ENCODE measurements around the gene VEPH1.
A peak's percentile ranks its signal among the peaks of the same experiment; 100 is the strongest.

VEPH1 gene

GRCh38 chr3:157263027-157263426, 240.2 kb downstream of the VEPH1 start:
- DNase-seq (ENCODE audit: low spot score) = no peak
- no peak for FAIRE-seq

DNA sequence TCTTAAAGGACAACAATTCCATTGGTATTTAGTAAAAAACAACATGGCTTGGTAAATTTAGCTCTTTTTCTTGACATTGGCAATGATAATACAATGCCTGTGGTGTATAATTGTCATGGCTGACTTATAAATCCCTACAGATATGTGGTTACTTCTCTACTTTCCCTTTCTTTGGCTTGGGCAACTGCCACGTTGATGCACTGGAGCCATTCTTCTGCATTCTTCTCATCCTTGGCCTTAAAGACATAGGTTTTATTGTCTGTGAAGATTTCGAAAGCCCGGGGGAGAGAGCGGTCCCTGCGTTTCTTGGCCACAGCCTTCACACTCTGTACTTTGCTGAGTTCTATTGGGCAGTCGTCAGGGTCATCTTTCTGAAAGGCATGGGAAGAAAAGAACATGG, 242.2 kb downstream of the VEPH1 start:
- FAIRE-seq = no peak
- DNase-seq (ENCODE audit: low spot score) = no peak

GRCh38 chr3:157259825-157260224, 243.4 kb downstream of the VEPH1 start:
- DNase-seq (ENCODE audit: low spot score) = no peak

GRCh38 chr3:157257101-157257500, 246.1 kb downstream of the VEPH1 start:
- no peak for DNase-seq (ENCODE audit: low spot score)
- no peak for FAIRE-seq

More at GRCh38 chr3:157259825-157260224, 243.4 kb downstream of the VEPH1 start:
- FAIRE-seq = no peak

- no peak for DNase-seq (ENCODE audit: low spot score)
- no peak for FAIRE-seq
Observed at GRCh38 chr3:157255797-157256196, 247.4 kb downstream of the VEPH1 start.

DNA sequence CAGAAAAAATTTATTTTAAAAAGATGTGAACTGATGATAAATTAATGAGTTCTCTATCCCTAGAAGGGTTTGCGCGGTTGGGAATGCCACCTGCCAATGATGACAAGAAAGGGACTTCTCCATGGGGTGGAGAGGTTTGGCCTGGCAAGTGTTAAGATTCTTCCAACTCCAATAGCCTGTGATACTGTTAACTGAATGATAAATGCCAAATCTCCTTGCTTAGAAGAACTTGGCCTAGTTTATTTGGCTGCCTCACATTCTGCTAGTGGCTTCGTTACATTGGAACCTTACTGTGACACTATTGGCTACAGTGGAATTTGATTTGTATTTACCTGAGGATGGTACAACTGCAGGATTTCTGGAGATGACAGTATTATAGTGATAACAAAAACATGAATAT, 251.5 kb downstream of the VEPH1 start:
- DNase-seq (ENCODE audit: low spot score) (no peak), FAIRE-seq (no peak)

- no peak for FAIRE-seq
Observed at GRCh38 chr3:157249606-157250005, 253.6 kb downstream of the VEPH1 start.

GRCh38 chr3:157248590-157249422, 254.4 kb downstream of the VEPH1 start:
- DNase-seq (ENCODE audit: low spot score) (peak; percentile 72), FAIRE-seq (no peak)

More at GRCh38 chr3:157249606-157250005, 253.6 kb downstream of the VEPH1 start:
- no peak for DNase-seq (ENCODE audit: low spot score)

GRCh38 chr3:157247391-157247790, 255.8 kb downstream of the VEPH1 start:
- DNase-seq (ENCODE audit: low spot score) (no peak), FAIRE-seq (no peak)

DNA sequence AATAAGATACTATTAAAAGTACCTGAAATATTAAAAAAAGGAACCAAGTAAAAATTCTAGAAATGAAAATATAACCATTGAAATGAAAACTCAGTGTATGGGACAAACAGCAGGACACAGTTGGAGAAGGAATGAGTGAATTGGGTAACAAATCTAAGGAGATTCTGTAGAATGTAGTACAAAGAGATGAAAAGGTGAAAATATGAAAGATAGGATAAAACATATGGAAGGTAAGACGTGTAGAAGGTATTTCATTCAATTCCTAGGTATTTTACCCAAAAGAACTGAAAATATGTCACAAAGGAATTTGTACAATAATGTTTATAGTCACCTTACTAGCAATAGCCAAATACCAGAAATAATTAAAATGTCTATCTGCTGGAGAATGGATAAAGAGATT, 260.4 kb downstream of the VEPH1 start:
- DNase-seq (ENCODE audit: low spot score) = no peak
- FAIRE-seq = no peak

GRCh38 chr3:157241599-157241998, 261.6 kb downstream of the VEPH1 start:
- DNase-seq (ENCODE audit: low spot score) (no peak), FAIRE-seq (no peak)

- FAIRE-seq = no peak
- no peak for DNase-seq (ENCODE audit: low spot score)
Observed at GRCh38 chr3:157240408-157240807, 262.8 kb downstream of the VEPH1 start.

DNA sequence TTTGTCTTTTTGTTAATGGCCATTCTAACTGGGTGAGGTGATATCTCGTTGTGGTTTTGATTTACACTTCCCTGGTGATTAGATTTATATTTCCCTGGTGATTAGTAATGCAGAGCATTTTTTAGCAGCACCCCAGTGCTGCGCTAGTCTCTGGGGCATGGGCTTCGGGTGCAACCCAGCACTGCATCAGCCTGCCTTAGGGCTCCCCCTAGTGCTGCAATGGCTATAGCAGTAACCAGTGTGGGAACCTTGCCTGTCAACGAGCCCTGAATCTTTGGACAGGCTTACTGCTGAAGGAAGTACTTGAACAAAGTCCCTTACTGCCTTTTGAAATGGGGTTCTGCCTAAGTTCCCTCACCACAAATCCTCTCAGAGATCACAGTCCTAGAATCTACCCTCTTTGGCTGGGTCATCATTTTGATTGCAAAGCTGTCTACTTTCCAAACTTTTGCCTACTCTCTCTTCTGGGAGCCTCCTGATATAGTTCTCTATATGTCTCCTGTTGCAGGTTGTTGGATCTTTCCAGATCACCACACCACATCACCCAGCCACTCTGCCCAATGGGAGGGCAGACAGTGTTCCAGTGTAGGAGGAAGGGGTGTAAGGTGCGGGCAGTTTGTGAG, 264.0 kb downstream of the VEPH1 start:
- DNase-seq (ENCODE audit: low spot score) (peak; percentile 31), FAIRE-seq (no peak)

- FAIRE-seq (no peak), DNase-seq (ENCODE audit: low spot score) (no peak)
Observed at GRCh38 chr3:157238457-157238856, 264.8 kb downstream of the VEPH1 start.

DNA sequence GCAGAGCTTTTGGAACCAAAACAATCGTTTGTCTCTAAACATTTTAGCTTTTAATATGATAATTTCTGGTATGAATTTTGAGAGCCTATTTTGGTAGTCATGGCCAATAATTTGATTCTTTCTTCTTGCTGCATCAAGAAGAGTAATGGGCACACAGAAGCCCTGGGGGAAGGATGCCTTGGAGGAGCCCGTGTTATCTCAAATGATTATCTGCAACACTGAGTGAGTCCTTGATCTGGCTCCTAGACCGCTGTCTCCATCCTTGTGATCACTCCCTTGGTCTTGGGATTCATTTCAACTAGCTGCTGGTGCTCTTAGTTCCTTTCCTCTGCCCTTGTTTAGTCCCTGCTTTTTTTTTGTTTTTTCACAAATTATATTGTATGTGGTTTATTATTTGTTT, 265.3 kb downstream of the VEPH1 start:
- DNase-seq (ENCODE audit: low spot score) (no peak), FAIRE-seq (no peak)

- no peak for FAIRE-seq
- DNase-seq (ENCODE audit: low spot score) = no peak
Observed at GRCh38 chr3:157235291-157235690, 267.9 kb downstream of the VEPH1 start.

- no peak for FAIRE-seq
- no peak for DNase-seq (ENCODE audit: low spot score)
Observed at GRCh38 chr3:157233923-157234322, 269.3 kb downstream of the VEPH1 start.

GRCh38 chr3:157232141-157232540, 271.1 kb downstream of the VEPH1 start:
- FAIRE-seq (no peak), DNase-seq (ENCODE audit: low spot score) (no peak)

DNA sequence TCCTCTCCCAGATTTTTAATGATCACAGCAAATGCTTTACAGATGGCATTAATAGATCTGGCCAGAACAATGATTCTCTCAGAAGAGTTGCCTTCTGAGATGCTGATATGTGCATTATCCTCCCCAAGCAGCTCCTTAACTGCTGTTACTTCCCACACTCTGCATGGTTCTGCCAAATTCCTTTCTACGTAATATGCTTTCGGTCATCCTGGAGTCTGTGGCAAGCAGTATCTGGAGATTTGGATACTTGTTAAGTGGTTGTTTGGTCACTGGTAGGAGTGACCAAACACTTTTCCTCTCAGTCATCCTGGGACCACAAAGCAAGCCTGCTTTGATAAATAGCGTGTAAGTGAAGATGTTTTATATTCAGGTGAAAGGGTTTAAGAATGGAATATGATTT, 272.1 kb downstream of the VEPH1 start:
- DNase-seq (ENCODE audit: low spot score) (no peak), FAIRE-seq (no peak)

GRCh38 chr3:157226173-157226847, 276.9 kb downstream of the VEPH1 start:
- FAIRE-seq (no peak), DNase-seq (ENCODE audit: low spot score) (no peak)

- DNase-seq (ENCODE audit: low spot score) = no peak
- no peak for FAIRE-seq
Observed at GRCh38 chr3:157225001-157225400, 278.2 kb downstream of the VEPH1 start.

DNA sequence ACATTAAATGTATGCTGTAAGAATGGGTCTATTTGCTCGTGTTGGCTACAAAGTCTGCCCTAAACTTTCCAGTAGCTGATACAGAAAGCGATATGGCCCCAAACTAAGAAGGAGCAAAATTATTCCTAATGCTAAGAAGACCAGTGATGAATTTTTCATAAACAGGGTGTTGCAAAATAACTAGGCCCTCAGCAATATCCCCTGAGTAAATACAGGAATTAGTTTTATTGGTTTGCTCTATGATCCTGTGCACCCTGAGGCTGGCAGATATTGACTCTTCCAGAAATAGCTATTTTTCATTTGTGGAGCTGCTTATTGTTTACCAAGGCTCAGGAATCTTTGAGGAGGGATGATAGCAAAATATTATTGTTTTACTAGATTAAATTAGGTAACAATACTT, 282.3 kb downstream of the VEPH1 start:
- FAIRE-seq (no peak), DNase-seq (ENCODE audit: low spot score) (no peak)
